Measurements from ENCODE around the gene PCDHGA6.
"Not testable (repeated sequence)": the region's sequence is repeated elsewhere in the genome, so short reads cannot be mapped to it uniquely, and the experiment has no call there.

PCDHGA6 gene

GRCh38 chr5:141387557-141388311 is 14.0 kb downstream of the PCDHGA6 start, which contains the start of gene PCDHGB4:
TSS of gene PCDHGB4 (plus strand) at chr5:141387698. CDS start at chr5:141387885, 187 bp downstream.
- Histone ChIP-seq H3K4me3 (ENCODE audit: low read length) (peak within 1 kb of the TSS; percentile 44), H3K4me2 (ENCODE audit: low read length) (peak within 1 kb of the TSS; percentile 54), H3K9me3 (replicated peaks; ENCODE audit: low read length) (peaks cover 28% of the 10 kb centered on the region)
- H3K4me1 ChIP-seq (ENCODE audit: control insufficient read depth, insufficient read depth, low read length); H3K9ac ChIP-seq (ENCODE audit: low read depth, low read length); H3K27me3 ChIP-seq (ENCODE audit: control insufficient read depth, insufficient read depth, low read length); H3K36me3 ChIP-seq (ENCODE audit: insufficient read depth, low read length): not testable (repeated sequence)

- peaks cover 5% of the 10 kb centered on the region for H3K36me3 ChIP-seq (ENCODE audit: insufficient read depth, low read length)
- H3K9ac ChIP-seq (ENCODE audit: low read depth, low read length), result no peak overlapping the region
- no peaks in the 10 kb centered on the region for H3K27me3 ChIP-seq (ENCODE audit: control insufficient read depth, insufficient read depth, low read length)
- H3K4me1 ChIP-seq (ENCODE audit: control insufficient read depth, insufficient read depth, low read length), result no peaks in the 10 kb centered on the region
- H3K4me2 ChIP-seq (ENCODE audit: low read length), result no peak overlapping the region
- H3K9me3 ChIP-seq (replicated peaks; ENCODE audit: low read length), result peaks cover 32% of the 10 kb centered on the region
- H3K4me3 ChIP-seq (ENCODE audit: low read length), result no peak overlapping the region
Measured at GRCh38 chr5:141388661-141389060, 15.0 kb downstream of the PCDHGA6 start.

- H3K4me3 ChIP-seq (ENCODE audit: low read length), result no peak overlapping the region
- no peaks in the 10 kb centered on the region for H3K27me3 ChIP-seq (ENCODE audit: control insufficient read depth, insufficient read depth, low read length)
- H3K9ac ChIP-seq (ENCODE audit: low read depth, low read length), result no peak overlapping the region
- H3K36me3 ChIP-seq (ENCODE audit: insufficient read depth, low read length), result peaks cover 5% of the 10 kb centered on the region
- H3K4me1 ChIP-seq (ENCODE audit: control insufficient read depth, insufficient read depth, low read length), result no peaks in the 10 kb centered on the region
- H3K9me3 ChIP-seq (replicated peaks; ENCODE audit: low read length), result peaks cover 35% of the 10 kb centered on the region
- H3K4me2 ChIP-seq (ENCODE audit: low read length), result no peak overlapping the region
Measured at GRCh38 chr5:141389153-141390042, 15.7 kb downstream of the PCDHGA6 start.

- Histone ChIP-seq H3K27me3 (ENCODE audit: control insufficient read depth, insufficient read depth, low read length) (no peaks in the 10 kb centered on the region), H3K9ac (ENCODE audit: low read depth, low read length) (no peak within 1 kb of the TSS), H3K4me3 (ENCODE audit: low read length) (peak within 1 kb of the TSS; percentile 22), H3K36me3 (ENCODE audit: insufficient read depth, low read length) (peaks cover 5% of the 10 kb centered on the region), H3K9me3 (replicated peaks; ENCODE audit: low read length) (peaks cover 39% of the 10 kb centered on the region), H3K4me2 (ENCODE audit: low read length) (no peak within 1 kb of the TSS), H3K4me1 (ENCODE audit: control insufficient read depth, insufficient read depth, low read length) (no peaks in the 10 kb centered on the region)
Measured at GRCh38 chr5:141392429-141393198, 18.9 kb downstream of the PCDHGA6 start, which contains the start of gene PCDHGA8. TSS of gene PCDHGA8 (plus strand) at chr5:141392633. CDS start at chr5:141392814, 181 bp downstream.

- Histone ChIP-seq H3K9me3 (replicated peaks; ENCODE audit: low read length) (peaks cover 39% of the 10 kb centered on the region), H3K27me3 (ENCODE audit: control insufficient read depth, insufficient read depth, low read length) (no peaks in the 10 kb centered on the region), H3K4me3 (ENCODE audit: low read length) (no peak overlapping the region), H3K4me1 (ENCODE audit: control insufficient read depth, insufficient read depth, low read length) (no peaks in the 10 kb centered on the region), H3K9ac (ENCODE audit: low read depth, low read length) (no peak overlapping the region), H3K36me3 (ENCODE audit: insufficient read depth, low read length) (peaks cover 5% of the 10 kb centered on the region), H3K4me2 (ENCODE audit: low read length) (no peak overlapping the region)
Measured at GRCh38 chr5:141393267-141393666, 19.6 kb downstream of the PCDHGA6 start.

- not testable (repeated sequence) for H3K4me3 ChIP-seq (ENCODE audit: low read length); H3K27me3 ChIP-seq (ENCODE audit: control insufficient read depth, insufficient read depth, low read length); H3K36me3 ChIP-seq (ENCODE audit: insufficient read depth, low read length); H3K4me2 ChIP-seq (ENCODE audit: low read length); H3K4me1 ChIP-seq (ENCODE audit: control insufficient read depth, insufficient read depth, low read length); H3K9ac ChIP-seq (ENCODE audit: low read depth, low read length)
- peaks cover 38% of the 10 kb centered on the region for H3K9me3 ChIP-seq (replicated peaks; ENCODE audit: low read length)
Measured at GRCh38 chr5:141394401-141395187, 20.9 kb downstream of the PCDHGA6 start.

- peak within 1 kb of the TSS; percentile 74 for H3K4me2 ChIP-seq (ENCODE audit: low read length)
- peaks cover 43% of the 10 kb centered on the region for H3K9me3 ChIP-seq (replicated peaks; ENCODE audit: low read length)
- H3K9ac ChIP-seq (ENCODE audit: low read depth, low read length), result peak within 1 kb of the TSS; percentile 62
- H3K27me3 ChIP-seq (ENCODE audit: control insufficient read depth, insufficient read depth, low read length); H3K4me1 ChIP-seq (ENCODE audit: control insufficient read depth, insufficient read depth, low read length); H3K36me3 ChIP-seq (ENCODE audit: insufficient read depth, low read length): not testable (repeated sequence)
- H3K4me3 ChIP-seq (ENCODE audit: low read length), result peak within 1 kb of the TSS; percentile 72
Measured at GRCh38 chr5:141397756-141398551, 24.3 kb downstream of the PCDHGA6 start, which contains the start of gene PCDHGB5. TSS of gene PCDHGB5 (plus strand) at chr5:141397947. CDS start at chr5:141398128, 181 bp downstream.

GRCh38 chr5:141398608-141399007 is 24.9 kb downstream of the PCDHGA6 start:
- Histone ChIP-seq H3K4me3 (ENCODE audit: low read length) (peak overlapping the region; percentile 26), H3K4me2 (ENCODE audit: low read length) (peak overlapping the region; percentile 42), H3K27me3 (ENCODE audit: control insufficient read depth, insufficient read depth, low read length) (no peaks in the 10 kb centered on the region), H3K36me3 (ENCODE audit: insufficient read depth, low read length) (peaks cover 5% of the 10 kb centered on the region), H3K9me3 (replicated peaks; ENCODE audit: low read length) (peaks cover 44% of the 10 kb centered on the region), H3K9ac (ENCODE audit: low read depth, low read length) (no peak overlapping the region), H3K4me1 (ENCODE audit: control insufficient read depth, insufficient read depth, low read length) (no peaks in the 10 kb centered on the region)

GRCh38 chr5:141399555-141400258 is 26.0 kb downstream of the PCDHGA6 start:
- Histone ChIP-seq H3K9ac (ENCODE audit: low read depth, low read length) (no peak overlapping the region), H3K27me3 (ENCODE audit: control insufficient read depth, insufficient read depth, low read length) (no peaks in the 10 kb centered on the region), H3K4me1 (ENCODE audit: control insufficient read depth, insufficient read depth, low read length) (no peaks in the 10 kb centered on the region), H3K4me3 (ENCODE audit: low read length) (peak overlapping the region; percentile 56), H3K36me3 (ENCODE audit: insufficient read depth, low read length) (peaks cover 5% of the 10 kb centered on the region), H3K4me2 (ENCODE audit: low read length) (peak overlapping the region; percentile 15), H3K9me3 (replicated peaks; ENCODE audit: low read length) (peaks cover 47% of the 10 kb centered on the region)

Data from skeletal muscle satellite cell (primary cell).